Activated CD8-positive, alpha-beta memory T cell treated with anti-CD3 and anti-CD28 coated beads for 1 hour (primary cell): ENCODE measurements around the gene RNF181.
"Not testable (repeated sequence)": the region's sequence is repeated elsewhere in the genome, so short reads cannot be mapped to it uniquely, and the experiment has no call there.

ENCODE experiments used
- DNase-seq, 2 donors: peaks; one replicate each; pipeline ENCODE4 v3.0.0-alpha.2; 2020; ENCODE audit warnings: low read depth in 1 of 2; ENCODE audit errors: extremely low read depth in 1 of 2

RNF181 gene

GRCh38 chr2:85611705-85612587 lies 16.4 kb downstream of the RNF181 start, which contains the start of gene C2orf68:
Gene C2orf68, minus strand, starts transcription at chr2:85612066. Its CDS starts 82 bp downstream, at chr2:85611984.
- peak; percentile 55 to 70 for DNase-seq

DNA sequence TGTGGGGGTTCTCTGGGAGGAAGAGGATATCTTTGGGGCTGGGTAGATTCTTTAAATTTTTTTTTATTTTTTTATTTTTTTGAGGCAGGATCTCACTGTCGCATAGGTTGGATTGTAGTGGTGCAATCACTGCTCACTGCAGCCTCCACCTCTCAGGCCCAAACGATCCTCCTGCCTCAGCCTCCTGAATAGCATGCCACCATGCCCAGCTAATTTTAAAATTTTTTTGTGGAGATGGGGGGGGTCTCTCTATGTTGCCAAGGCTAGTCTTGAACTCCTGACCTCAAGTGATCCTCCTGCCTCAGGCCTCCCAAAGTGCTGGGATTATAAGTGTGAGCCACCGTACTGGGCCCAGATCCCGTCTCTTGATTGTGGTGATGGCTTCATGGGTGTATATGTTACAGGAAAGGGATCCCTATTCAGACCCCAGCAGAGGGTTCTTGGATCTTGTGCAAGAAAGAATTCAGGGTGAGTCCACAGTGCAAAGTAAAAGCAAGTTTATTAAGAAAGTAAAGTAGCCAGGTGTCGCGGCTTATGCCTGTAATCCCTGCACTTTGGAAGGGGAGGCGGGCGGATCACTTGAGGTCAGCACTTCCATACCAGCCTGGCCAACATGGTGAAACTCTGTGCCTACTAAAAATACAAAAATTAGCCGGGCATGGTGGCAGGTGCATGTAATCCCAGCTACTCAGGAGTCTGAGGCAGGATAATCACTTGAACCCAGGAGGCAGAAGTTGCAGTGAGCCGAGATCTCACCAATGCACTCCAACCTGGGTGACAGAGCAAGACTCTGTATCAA lies 18.4 kb downstream of the RNF181 start:
- DNase-seq, result no peak

- not testable (repeated sequence) for DNase-seq
These were observed 19.2 kb downstream of the RNF181 start for GRCh38 chr2:85614757-85615156.

DNA sequence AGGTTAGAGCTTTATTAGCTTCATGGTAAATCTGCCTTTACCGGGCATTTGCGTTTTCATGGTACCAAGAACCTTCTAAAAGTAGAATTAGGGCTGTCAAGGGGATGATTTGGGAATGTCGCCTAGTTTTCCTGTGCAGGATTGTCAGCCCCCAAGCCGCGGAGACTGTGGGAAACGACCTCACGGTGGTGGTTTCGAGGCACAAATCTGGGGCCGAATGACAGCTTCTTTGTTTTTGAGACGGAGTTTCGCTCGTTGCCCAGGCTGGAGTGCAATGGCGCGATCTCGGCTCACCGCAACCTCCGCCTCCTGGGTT lies 19.8 kb downstream of the RNF181 start:
- DNase-seq, result no peak

DNA sequence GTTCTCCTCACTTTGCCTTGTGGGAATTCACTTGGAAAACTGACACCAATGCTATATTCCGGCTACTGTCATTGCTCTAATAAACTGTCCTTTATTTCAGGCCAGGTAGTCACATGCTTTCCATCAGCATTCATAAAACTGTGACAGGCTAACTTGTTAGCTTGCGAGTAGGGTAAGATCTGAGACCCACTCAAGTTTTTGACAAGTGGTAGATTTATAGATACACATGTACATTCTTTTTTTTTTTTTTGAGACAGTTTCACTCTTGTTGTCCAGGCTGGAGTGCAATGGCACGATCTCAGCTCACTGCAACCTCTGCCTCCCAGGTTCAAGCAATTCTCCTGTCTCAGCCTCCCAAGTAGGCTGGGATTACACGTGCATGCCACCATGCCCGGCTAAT lies 22.2 kb downstream of the RNF181 start:
- DNase-seq, result not testable (repeated sequence)

- no peak for DNase-seq
These were observed 24.1 kb downstream of the RNF181 start for GRCh38 chr2:85619617-85620016.

- no peak for DNase-seq
These were observed 25.8 kb downstream of the RNF181 start for GRCh38 chr2:85621338-85621737.

DNA sequence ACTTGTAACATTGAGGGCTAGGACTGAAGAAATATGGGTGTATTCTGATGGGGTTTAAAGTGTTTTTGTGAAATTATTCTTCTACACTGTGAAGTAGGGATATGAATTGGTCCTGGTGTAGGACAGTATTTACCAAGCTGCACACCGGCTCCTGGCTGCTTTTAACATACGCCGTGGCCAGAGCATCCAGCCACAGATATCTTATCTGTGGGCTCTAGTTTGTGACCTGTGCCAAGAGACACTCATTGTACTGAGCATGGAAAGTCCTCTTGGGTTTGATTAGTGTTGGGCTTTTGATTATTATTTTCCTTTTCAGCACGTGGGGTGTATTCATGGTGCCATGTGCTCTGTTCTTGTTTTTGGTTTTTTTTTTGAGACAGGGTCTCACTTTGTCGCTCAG lies 28.4 kb downstream of the RNF181 start:
- DNase-seq, result no peak

GRCh38 chr2:85628658-85629057 lies 33.1 kb downstream of the RNF181 start:
- no peak for DNase-seq

DNA sequence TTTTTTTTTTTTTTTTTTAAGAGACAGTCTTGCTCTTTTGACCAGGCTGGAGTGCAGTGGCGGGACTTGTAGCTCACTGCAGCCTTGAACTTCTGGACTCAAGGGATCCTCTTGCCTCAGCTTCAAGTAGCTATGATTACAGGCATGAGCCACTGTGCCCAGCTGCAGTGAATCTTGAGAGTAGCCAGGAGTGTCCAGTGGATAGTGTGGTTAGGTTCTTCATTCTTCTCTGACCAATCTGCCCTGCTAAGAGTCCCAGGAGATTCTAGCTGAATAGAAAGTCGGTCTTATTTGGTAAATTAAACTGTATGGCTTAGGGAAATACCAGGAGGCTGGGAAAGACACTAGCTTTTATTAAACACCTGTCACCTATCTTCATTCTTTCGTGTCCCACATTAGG lies 35.8 kb downstream of the RNF181 start:
- DNase-seq, result no peak

- no peak for DNase-seq
These were observed 39.5 kb downstream of the RNF181 start for GRCh38 chr2:85635011-85635410.

DNA sequence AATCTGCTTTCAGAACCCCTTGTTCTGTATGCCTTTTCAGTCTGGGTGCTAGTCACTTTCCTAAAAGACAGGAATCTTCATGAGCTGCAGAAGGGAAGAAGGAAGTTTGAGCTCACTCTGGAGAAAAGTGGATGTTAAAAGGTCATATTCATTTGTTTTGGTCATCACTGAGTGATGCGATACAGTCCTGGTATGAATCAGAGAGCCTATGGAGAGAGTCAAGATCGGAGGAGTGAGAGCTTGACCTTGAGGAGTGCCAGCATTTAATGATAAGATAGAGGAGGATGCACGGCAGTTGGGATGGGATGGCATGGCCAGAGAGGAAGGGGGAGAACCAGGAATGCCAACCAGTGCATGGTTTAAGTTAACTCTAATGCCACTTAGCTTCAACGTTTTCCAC lies 40.1 kb downstream of the RNF181 start:
- DNase-seq, result no peak

GRCh38 chr2:85642725-85643124 lies 47.2 kb downstream of the RNF181 start:
- DNase-seq, result no peak

DNA sequence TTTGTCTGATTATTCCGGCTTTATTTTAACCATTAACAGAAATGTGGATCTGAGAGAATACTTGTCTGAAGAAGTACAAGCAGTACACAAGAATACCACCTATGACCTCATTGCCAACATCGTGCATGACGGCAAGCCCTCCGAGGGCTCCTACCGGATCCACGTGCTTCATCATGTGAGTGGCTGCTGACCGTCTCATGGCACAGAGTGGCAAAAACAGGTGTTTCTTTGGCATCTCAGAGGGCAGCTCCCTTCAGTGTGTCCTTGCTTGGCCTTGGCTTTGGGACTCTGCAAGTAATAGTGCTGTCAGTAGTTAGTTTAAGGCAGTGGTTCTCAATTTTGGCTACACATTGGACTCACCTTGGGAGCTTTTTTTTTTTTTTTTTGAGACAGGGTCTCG lies 49.4 kb downstream of the RNF181 start:
- DNase-seq, result no peak

- DNase-seq, result no peak
These were observed 50.6 kb downstream of the RNF181 start for GRCh38 chr2:85646166-85646565.
